Eye (tissue), 1 donor: Measurements from ENCODE around the gene DIAPH2.

ENCODE experiments used
- DNase-seq: peaks from one replicate; pipeline ENCODE4 v3.0.0-alpha.2; 2015

DIAPH2 gene

GRCh38 chrX:97517763-97518162, 833.1 kb downstream of the DIAPH2 start:
- no peak for DNase-seq

DNA sequence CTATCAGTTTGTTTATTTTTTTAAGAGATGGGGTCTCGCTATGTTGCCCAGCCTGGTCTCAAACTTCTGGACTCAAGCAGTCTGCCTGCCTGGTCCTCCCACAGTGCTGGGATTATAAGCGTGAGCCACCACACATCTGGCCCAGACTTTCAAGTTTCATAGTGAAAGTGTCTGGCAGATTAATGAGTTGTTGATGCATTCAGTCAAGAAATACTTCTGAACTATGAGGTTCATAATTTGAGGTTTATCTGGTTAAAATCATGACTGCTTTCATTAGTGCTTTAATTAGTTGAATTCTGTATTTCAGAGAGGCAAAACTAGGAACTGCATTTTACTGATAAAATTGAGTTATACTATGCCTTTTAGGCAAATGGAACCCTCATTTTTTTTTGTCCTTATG, 837.7 kb downstream of the DIAPH2 start:
- DNase-seq = no peak

DNA sequence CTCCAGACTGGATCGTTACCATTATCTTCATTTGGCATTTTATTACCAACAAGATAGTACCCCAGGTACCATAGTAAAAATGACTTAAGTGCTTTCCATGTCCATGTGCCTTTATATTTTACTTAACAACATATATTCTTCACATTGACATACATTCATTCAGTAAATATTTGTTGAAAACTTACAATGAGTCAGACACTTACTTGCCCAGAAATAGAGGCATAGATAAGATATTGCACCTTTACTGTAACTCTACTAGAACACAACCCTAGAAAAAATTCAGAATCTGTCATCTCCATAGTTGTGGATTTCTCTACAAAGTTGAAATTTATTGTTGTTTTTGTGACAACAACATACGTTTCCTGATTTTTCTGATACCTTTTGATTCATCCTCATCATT, 839.7 kb downstream of the DIAPH2 start:
- no peak for DNase-seq

DNA sequence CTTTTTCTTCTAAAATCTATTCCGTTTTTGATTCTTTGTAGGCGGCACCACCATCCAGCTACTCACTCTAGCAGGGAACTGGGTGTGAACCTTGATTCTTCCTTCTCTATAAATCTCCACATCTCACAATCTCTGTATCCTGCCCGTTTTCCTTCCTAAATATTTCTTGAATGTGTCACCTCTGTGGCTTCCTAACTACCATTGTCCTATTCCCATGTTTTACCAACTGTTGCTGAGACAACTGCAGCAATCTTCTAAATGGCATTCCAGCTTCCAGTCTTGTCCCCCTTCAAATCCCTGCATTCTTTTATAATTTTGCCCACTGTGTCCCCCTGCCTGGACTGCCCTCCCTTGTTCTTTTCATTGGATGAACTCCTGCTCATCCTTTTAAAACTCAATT, 840.4 kb downstream of the DIAPH2 start:
- no peak for DNase-seq

GRCh38 chrX:97525981-97526380, 841.3 kb downstream of the DIAPH2 start:
- DNase-seq = no peak

DNA sequence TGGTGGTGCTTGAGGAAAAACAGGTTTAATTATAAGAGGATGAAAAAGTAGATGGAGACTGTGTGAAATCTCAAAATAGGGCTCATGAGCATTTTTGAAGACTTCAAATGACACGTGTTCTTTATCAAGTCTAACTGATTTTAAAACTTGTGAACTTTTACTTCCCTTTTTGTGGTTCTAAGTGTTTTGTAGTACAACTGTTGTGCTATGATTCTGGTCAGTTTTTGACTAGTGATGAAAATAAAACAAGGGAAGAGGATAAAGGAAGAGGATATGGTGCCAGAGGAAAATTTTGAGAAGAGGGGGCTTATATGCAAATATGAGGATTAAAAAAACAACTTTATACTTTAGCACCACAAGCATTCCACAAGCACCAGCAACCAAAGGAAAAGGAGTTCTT, 843.1 kb downstream of the DIAPH2 start:
- no peak for DNase-seq

DNA sequence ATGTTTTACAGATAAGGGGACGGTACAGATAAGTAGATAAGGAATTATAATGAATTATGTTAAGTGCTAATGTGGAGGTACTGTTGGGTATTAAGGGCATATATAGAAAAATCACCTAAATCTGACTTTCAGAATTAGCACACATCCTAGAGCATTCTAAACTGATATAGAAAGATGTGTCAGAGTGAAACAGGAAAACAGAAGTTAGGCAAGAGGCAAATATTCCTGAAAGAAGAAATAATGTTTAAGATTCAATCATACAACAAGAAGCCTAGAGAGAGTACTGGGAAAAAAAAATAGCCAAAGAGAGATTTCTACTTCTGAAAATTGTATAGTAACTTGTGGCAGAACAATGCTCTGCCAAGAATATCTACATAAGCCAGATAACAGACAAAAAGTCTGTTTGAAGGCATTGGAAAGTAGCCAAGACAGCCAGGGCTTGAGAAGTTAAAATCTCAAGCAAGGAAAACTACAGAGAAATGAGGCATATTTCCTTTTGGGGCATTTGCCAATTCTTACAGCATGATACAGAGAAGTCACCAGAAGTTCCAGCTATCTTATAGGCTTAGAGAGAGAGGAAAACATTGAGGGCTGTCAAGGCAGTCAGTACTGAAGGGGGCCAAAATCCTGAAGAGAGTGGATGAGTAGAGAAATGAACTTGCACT, 845.0 kb downstream of the DIAPH2 start:
- no peak for DNase-seq

- no peak for DNase-seq
Observed at GRCh38 chrX:97531825-97532224, 847.2 kb downstream of the DIAPH2 start.

GRCh38 chrX:97538745-97539144, 854.1 kb downstream of the DIAPH2 start:
- DNase-seq = no peak

DNA sequence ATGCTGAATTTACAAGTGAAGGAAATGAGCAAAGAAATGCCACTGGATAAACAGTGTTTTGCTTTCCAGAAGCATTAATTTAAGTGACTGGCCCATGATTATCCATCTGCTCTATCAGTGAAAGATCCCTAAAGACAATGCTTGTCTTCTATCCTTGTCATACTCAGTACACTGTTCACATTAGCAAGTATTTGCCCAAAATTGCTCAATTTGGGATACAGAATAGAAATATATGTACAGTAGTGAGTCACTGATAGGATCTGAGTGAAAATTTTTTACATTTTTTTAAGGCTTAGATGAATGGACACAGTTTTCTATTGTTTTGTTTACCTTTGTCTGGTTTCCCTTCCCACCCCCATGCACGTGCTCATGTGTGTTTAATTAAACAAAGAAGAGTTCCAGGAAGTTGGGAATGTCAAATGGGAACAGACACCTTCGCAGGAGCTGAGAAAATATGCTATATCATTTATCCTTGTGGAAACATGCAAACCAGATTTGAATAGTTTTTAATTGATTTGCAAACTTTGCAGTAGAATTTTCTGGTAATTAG, 855.4 kb downstream of the DIAPH2 start:
- no peak for DNase-seq

DNA sequence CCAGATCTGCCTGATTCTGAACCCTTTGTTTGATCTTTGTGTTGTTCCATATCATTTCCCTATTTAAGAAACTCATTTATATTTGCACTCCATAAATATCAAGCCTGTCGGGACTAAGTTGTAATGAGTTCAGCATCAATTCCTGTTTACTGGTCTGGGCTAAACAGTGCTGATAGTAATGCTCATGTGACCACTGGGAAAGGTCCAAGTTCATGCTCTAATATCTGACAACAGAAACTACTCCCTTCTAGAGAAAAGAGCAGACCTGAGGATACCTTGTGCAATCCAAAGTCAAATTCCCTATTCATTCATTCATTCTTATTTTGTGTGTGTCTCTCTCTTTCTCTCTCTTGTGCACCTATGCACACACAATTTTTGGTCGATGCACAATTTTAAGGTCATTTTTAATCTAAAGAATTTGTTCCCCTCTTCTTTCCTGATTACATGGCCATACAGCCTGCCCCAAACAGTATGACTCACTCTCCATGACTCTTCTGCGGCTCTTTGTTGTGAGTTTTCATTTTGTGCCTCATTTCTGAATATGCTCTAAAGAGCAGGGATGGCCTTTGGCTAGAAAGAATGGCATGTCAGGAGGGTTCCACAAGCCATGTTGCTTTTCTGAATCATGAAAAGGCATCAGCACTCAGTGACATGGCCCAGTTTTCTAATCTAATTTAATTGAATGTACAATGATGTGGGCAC, 863.4 kb downstream of the DIAPH2 start:
- DNase-seq = peak; percentile 2

- no peak for DNase-seq
Observed at GRCh38 chrX:97551821-97552220, 867.2 kb downstream of the DIAPH2 start.

GRCh38 chrX:97553833-97554232, 869.2 kb downstream of the DIAPH2 start:
- DNase-seq = no peak

DNA sequence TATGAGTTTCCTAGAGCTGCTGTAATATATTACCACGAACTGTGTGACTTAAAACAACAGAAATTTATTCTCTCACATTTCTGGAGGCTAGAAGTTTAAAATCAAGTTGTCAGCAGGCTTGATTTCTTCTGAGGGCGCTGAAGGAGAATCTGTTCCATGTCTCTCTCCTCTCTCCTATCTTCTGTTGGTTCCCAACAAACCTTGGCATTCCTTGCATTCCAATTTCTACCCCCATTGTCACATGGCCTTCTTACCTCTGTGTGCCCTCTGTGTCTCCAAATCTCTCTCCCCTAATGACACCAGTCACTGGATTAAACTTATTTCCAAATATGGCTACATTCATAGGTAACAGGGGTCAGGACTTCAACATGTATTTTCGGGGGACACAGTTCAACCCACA, 871.7 kb downstream of the DIAPH2 start:
- DNase-seq = no peak

DNA sequence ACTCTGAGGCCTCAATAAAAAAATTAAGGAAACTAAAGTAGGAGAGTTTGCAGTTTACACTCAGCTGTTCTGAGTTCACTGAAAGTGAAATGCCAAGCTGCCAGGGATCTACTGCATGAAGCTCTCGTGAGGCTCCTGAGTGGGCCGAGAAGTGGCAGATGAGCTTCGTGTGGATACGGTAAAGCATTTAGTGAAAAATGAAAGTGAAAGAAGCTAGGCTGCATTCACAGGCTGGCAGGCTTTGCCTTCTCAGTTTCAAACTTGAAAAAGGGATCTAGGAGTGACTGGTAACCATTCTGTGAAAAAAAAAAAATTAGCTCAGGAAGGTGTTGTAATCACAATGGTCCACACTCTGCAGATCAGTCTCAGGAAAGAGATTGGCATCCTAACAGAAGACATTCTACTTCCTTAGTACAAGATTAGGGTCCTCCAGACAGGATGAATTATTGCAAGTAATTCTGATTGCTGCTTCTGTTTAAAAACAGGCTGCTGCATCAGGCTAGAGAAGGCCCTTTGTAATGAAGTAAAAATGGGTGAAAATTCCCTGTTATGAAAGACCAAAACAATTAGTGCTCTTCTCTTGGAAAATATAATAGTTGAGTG, 879.0 kb downstream of the DIAPH2 start:
- peak; percentile 12 for DNase-seq

- no peak for DNase-seq
Observed at GRCh38 chrX:97564496-97564895, 879.9 kb downstream of the DIAPH2 start.

DNA sequence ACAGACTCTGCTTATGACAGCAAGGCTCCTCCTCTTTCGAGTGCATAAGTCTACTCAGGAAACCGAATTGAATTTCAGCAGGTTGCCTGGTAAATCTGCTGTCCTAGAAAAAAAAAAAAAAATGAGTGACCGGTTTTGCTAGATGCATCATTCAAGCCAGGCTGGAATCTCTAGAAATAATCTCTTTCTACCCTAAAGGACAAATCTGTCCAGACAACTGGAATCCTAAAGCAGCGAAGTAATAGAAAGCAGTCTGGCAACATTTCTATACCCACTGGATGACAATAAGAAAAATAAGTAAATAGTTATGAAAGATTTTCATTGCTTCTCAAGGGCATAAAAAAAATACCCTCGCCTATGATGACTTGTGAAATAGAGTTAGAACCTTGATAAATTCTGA, 902.5 kb downstream of the DIAPH2 start:
- DNase-seq = no peak

DNA sequence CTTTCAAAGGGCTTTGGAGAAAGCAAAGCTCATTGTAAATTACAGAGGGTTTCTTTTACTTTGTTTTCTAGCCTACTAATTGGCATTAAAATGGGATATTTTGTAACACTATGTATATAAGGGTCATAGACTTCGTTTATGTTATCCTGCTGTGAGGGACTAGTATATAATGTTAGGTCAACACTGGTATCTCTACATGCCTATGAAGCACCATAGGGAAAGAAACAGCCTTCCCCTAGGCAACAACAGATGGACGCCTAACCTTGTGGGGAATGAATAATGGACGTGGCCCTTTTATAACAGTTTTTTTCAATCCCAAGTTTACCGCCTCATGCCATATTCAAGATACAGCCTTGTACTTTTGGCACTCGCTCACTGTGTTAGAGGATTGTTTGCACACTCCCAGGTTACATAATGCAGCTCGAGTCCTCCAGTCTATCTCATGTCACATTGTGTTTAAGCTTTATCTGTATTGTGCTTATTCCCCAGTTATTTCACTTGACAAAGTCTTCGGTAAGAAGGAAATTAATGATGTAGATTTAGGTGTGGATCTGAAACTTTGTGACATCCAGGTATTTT, 910.1 kb downstream of the DIAPH2 start:
- no peak for DNase-seq

DNA sequence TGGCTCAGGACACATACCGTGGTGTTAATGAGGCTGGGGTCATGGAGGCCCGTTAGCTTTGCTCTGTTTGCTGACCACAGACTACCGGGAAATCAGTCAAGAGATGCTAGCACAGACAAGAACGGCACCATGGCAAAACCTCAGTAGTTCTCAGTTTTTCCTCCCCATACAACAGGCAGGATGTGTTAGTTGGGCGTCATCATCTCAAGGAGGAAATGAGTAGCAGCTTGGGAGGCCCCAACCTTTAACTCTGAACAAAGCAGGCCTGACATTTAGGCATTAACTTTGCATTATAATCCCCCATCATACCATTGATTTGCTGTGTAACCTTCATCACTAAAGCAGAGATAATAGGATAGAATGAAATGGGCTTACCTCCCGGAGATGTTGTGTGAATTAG, 913.3 kb downstream of the DIAPH2 start:
- no peak for DNase-seq

DNA sequence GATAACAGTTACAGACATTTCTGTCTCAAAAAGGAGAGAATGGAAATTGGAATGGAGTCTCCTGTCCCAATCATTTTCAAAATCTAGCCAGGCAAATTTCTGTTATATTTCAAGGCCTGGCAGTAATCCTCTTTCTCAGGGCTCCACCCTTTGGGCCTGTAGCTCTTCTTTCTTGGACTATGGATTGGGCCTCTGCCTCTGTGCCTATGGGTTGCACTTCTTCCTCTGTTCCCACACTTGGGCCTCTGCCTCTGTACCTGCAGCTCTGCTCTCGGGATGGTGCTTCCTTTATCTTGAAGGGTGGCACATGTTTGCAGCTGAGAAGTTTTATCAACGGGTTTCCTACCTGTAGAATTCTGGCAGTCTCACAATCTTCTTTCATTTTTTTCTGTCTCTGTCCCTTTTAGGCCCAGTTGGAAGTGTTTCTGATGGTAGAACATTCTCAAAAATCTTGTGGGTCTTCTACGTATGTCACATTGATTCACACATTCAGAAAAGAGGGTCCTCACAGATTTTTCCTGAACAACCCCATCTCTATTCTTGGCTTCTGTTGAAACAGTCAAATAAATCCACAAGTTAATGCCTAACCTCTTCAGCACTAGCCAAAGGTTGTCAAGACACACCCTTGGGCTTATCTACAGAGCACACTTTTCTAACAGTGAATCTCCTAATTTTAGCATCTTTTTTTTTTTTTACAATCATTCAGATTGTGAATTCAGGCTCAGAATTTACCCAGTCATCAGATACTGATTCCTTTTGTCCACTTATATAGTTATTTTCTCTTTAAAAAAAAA, 918.0 kb downstream of the DIAPH2 start:
- no peak for DNase-seq

DNA sequence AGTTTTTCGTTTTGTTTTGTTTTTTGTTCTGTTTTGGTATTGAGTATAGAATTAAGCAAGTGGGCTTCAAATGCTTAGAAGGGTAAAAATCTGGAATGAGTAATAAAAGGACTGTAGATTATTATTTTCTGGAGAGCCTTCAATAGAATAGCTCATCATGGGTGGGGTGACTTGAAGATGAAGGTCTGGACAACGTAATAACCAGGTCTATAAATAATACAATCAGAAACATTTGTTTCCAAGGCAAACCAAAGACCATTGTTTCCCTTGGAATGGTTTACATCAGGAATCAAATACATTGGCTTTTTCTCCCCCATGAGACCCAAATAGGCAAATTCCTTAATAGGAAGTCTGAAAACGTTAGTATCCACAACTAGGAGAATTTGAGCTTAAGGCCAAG, 920.6 kb downstream of the DIAPH2 start:
- no peak for DNase-seq

DNA sequence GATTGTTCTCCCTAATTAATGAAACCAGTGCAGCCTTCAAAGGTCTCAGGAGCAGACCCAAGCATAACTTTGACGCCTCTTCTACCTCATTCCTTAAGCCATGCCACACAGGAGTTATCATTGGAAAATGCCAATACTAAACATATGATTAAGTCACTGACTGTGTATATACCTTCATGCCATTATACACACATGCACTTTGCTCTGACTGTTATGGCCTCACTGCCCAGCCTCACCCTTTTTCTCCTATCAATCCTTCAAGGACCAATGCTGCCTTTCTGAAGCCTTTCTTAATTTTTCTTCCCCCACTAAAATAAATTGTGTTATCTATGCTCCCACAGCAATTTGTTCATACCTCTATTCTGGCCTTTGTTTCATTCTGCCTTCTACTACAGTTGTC, 924.7 kb downstream of the DIAPH2 start:
- DNase-seq = no peak

GRCh38 chrX:97609938-97610337, 925.3 kb downstream of the DIAPH2 start:
- no peak for DNase-seq
